CD4-positive, alpha-beta T cell treated with Interleukin-17A for 1 hour (primary cell): ENCODE data around the gene TAF15.

Experiments used
- DNase-seq: peaks from one replicate; pipeline ENCODE4 v3.0.0-alpha.2; 2020

TAF15 gene

GRCh38 chr17:35875072-35875799, 66.0 kb downstream of the TAF15 start:
- peak; percentile 49 for DNase-seq

GRCh38 chr17:35875800-35876139, 66.5 kb downstream of the TAF15 start:
- no peak for DNase-seq

- no peak for DNase-seq
Measured at GRCh38 chr17:35876534-35876933, 67.2 kb downstream of the TAF15 start.

GRCh38 chr17:35877345-35878029, 68.2 kb downstream of the TAF15 start:
- no peak for DNase-seq

GRCh38 chr17:35878361-35878760, 69.1 kb downstream of the TAF15 start:
- no peak for DNase-seq

GRCh38 chr17:35879773-35880654, 70.7 kb downstream of the TAF15 start, which contains the start of gene CCL5:
TSS of gene CCL5 (minus strand) at chr17:35880360.
- DNase-seq = peak; percentile 89

GRCh38 chr17:35889241-35889640, 80.0 kb downstream of the TAF15 start:
- DNase-seq = peak; percentile 55

- DNase-seq = peak; percentile 39
Measured at GRCh38 chr17:35889818-35890773, 80.8 kb downstream of the TAF15 start.

GRCh38 chr17:35890774-35891155, 81.5 kb downstream of the TAF15 start:
- DNase-seq = peak; percentile 82

- DNase-seq = no peak
Measured at GRCh38 chr17:35891269-35891668, 82.0 kb downstream of the TAF15 start.

- DNase-seq = peak; percentile 63
Measured at GRCh38 chr17:35892091-35893035, 83.1 kb downstream of the TAF15 start.

GRCh38 chr17:35893751-35894150, 84.5 kb downstream of the TAF15 start:
- no peak for DNase-seq

GRCh38 chr17:35894206-35894605, 84.9 kb downstream of the TAF15 start:
- no peak for DNase-seq

- peak; percentile 66 for DNase-seq
Measured at GRCh38 chr17:35895636-35896587, 86.6 kb downstream of the TAF15 start.
